Caco-2 (cell line): ENCODE measurements around the gene GAS7. TPM values are rescaled to one million over a fixed set of nuclear protein-coding genes. Genes with fewer than 3 reads are reported as not detected.

Source experiments
- BruUV-seq: library from RNA; stranded (reverse); fragments of 400-500 nt; replicated peaks from 2 replicates; lab custom pipeline; 2021; lab: Mats Ljungman, UMichigan
- CTCF ChIA-PET: fragments of 300-600 bp; sonication (Branson Sonifier 250); formaldehyde crosslinking; loops from one replicate; lab custom pipeline; 2022; ENCODE audit warnings: antibody characterized with exemption; lab: Charles Lee
- POLR2A ChIA-PET: fragments of 300-600 bp; sonication (Branson Sonifier 250); formaldehyde crosslinking; loops from one replicate; lab custom pipeline; 2022; ENCODE audit warnings: antibody characterized with exemption; lab: Charles Lee
- DNase-seq, 2 experiments: peaks; one replicate each; pipeline versions ENCODE4 v3.0.0 to v3.0.0-alpha.2; 2020 to 2022
- H3K27me3 ChIP-seq: replicated peaks from 2 replicates; pipeline ENCODE4 v1.6.0; 2011; ENCODE audit warnings: low read length; ENCODE audit not compliant: control insufficient read depth, insufficient read depth
- H3K36me3 ChIP-seq: 2 replicates; pipeline ENCODE4 v1.5.1; 2011; ENCODE audit warnings: low read length; ENCODE audit not compliant: control insufficient read depth, insufficient read depth
- H3K4me1 ChIP-seq: fragments of 250-450 bp; sonication (Bioruptor Pico); 2 replicates; pipeline ENCODE4 v1.5.1; 2020; ENCODE audit warnings: mild to moderate bottlenecking
- H3K4me3 ChIP-seq: 2 replicates; pipeline ENCODE4 v1.5.1; 2011; ENCODE audit warnings: low read depth, mild to moderate bottlenecking, control low read depth, low read length
- H3K9me3 ChIP-seq: fragments of 250-450 bp; sonication (Bioruptor Pico); 2 replicates; pipeline ENCODE4 v1.5.1; 2020; ENCODE audit warnings: mild to moderate bottlenecking, moderate library complexity
- H3K27ac Mint-ChIP-seq: one replicate; pipeline ENCODE4 v1.8.0; 2022; ENCODE audit warnings: mixed read lengths; ENCODE audit not compliant: unreplicated experiment
- H3K27me3 Mint-ChIP-seq: one replicate; pipeline ENCODE4 v1.8.0; 2022; ENCODE audit warnings: mixed read lengths; ENCODE audit not compliant: insufficient read depth, unreplicated experiment
- H3K36me3 Mint-ChIP-seq: one replicate; pipeline ENCODE4 v1.8.0; 2022; ENCODE audit warnings: mild to moderate bottlenecking, mixed read lengths; ENCODE audit not compliant: insufficient read depth, unreplicated experiment
- H3K4me1 Mint-ChIP-seq: one replicate; pipeline ENCODE4 v1.8.0; 2022; ENCODE audit warnings: low read depth, mixed read lengths; ENCODE audit not compliant: unreplicated experiment
- H3K4me3 Mint-ChIP-seq: one replicate; pipeline ENCODE4 v1.8.0; 2022; ENCODE audit warnings: mild to moderate bottlenecking, moderate library complexity, mixed read lengths; ENCODE audit not compliant: unreplicated experiment
- H3K9me3 Mint-ChIP-seq: one replicate; pipeline ENCODE4 v1.8.0; 2022; ENCODE audit warnings: mixed read lengths; ENCODE audit not compliant: unreplicated experiment
- CTCF ChIP-seq, 2 experiments: fragments of 200-600 bp in 1 of 2; IDR thresholded peaks; 1 replicate in 1 of 2; 2 replicates in 1 of 2; pipeline versions ENCODE4 v1.5.1 to v1.8.0; 2011 to 2022; ENCODE audit warnings: antibody characterized with exemption in 1 of 2, control low read depth in 1 of 2, inconsistent platforms in 1 of 2, low read depth in 1 of 2, low read length in 1 of 2, mild to moderate bottlenecking in 1 of 2, moderate library complexity in 1 of 2; ENCODE audit not compliant: insufficient read depth in 1 of 2, severe bottlenecking in 1 of 2, unreplicated experiment in 1 of 2
- intact Hi-C: fragments of 100-400 bp; cut with micrococcal nuclease; formaldehyde crosslinking; loops from one replicate; pipeline ENCODE4 v1.10.0; 2022; ENCODE audit not compliant: unreplicated experiment
- total RNA-seq: library from RNA; stranded (reverse); gene quantifications from 2 replicates; pipeline ENCODE4 v1.2.3, GENCODE V29; 2022

Gene GAS7
- total RNA-seq, 1 experiment from 2014 or later, result 0.34 TPM

- Histone ChIP-seq H3K27me3 (no peaks in the 10 kb centered on the region), H3K4me1 (no peaks in the 10 kb centered on the region), H3K9me3 (no peaks in the 10 kb centered on the region), H3K4me3 (no peak overlapping the region), H3K36me3 (no peaks in the 10 kb centered on the region)
- intact Hi-C loops, result no loop called here
- Mint-ChIP-seq H3K9me3 (no peaks in the 10 kb centered on the region), H3K4me3 (no peak overlapping the region), H3K4me1 (no peaks in the 10 kb centered on the region), H3K27me3 (peaks cover 8% of the 10 kb centered on the region), H3K36me3 (no peaks in the 10 kb centered on the region), H3K27ac (no peak overlapping the region)
- no TSS peak for BruUV-seq
- POLR2A ChIA-PET, result no interaction called here
- DNase-seq, result peak in 1 of 2 experiments; percentile 27
- peak; percentile 32 to 61 for TF ChIP-seq CTCF (IDR thresholded peaks at IDR 0.05; ENCODE audit: insufficient read depth in 1 of 2, low read depth in 1 of 2, low read length in 1 of 2, severe bottlenecking in 1 of 2, unreplicated experiment in 1 of 2)
- CTCF ChIA-PET, result no interaction called here
Measured at GRCh38 chr17:9987779-9988585, 210.4 kb downstream of the GAS7 start.

- Mint-ChIP-seq H3K4me3 (no peak overlapping the region), H3K27me3 (peaks cover 10% of the 10 kb centered on the region), H3K36me3 (no peaks in the 10 kb centered on the region), H3K27ac (no peak overlapping the region), H3K9me3 (no peaks in the 10 kb centered on the region), H3K4me1 (no peaks in the 10 kb centered on the region)
- H3K4me3 ChIP-seq, result no peak overlapping the region
- H3K4me1 ChIP-seq, result no peaks in the 10 kb centered on the region
- no peak for TF ChIP-seq CTCF (IDR thresholded peaks at IDR 0.05; ENCODE audit: insufficient read depth in 1 of 2, low read depth in 1 of 2, low read length in 1 of 2, severe bottlenecking in 1 of 2, unreplicated experiment in 1 of 2)
- H3K27me3 ChIP-seq, result no peaks in the 10 kb centered on the region
- H3K9me3 ChIP-seq, result no peaks in the 10 kb centered on the region
- no TSS peak for BruUV-seq
- no peak for DNase-seq
- POLR2A ChIA-PET, result no interaction called here
- intact Hi-C loops, result no loop called here
- H3K36me3 ChIP-seq, result no peaks in the 10 kb centered on the region
- CTCF ChIA-PET, result no interaction called here
Measured at GRCh38 chr17:9986754-9987382, 211.5 kb downstream of the GAS7 start.

GRCh38 chr17:9985646-9986045 lies 212.8 kb downstream of the GAS7 start:
- Mint-ChIP-seq H3K27ac (no peak overlapping the region), H3K36me3 (no peaks in the 10 kb centered on the region), H3K9me3 (no peaks in the 10 kb centered on the region), H3K27me3 (peaks cover 10% of the 10 kb centered on the region), H3K4me3 (no peak overlapping the region), H3K4me1 (no peaks in the 10 kb centered on the region)
- DNase-seq, result no peak
- no peaks in the 10 kb centered on the region for H3K27me3 ChIP-seq
- H3K4me1 ChIP-seq, result no peaks in the 10 kb centered on the region
- no peaks in the 10 kb centered on the region for H3K9me3 ChIP-seq
- no peak overlapping the region for H3K4me3 ChIP-seq
- H3K36me3 ChIP-seq, result no peaks in the 10 kb centered on the region
- no TSS peak for BruUV-seq
- intact Hi-C loops, result no loop called here
- POLR2A ChIA-PET, result no interaction called here
- TF ChIP-seq CTCF (IDR thresholded peaks at IDR 0.05; ENCODE audit: insufficient read depth in 1 of 2, low read depth in 1 of 2, low read length in 1 of 2, severe bottlenecking in 1 of 2, unreplicated experiment in 1 of 2), result no peak
- CTCF ChIA-PET, result no interaction called here
